Skeletal muscle cell (primary cell): ENCODE data around the gene ZNF407.

Source experiments
- DNase-seq: peaks from one replicate; pipeline ENCODE4 v3.0.0-alpha.2; 2010; ENCODE audit warnings: low read depth
- H3K4me3 ChIP-seq: 2 replicates; pipeline ENCODE4 v1.5.1; 2011; ENCODE audit warnings: low read depth, mild to moderate bottlenecking, control low read depth, low read length, moderate library complexity

Gene ZNF407

GRCh38 chr18:75110311-75110710 is 512.6 kb downstream of the ZNF407 start:
- no peak for DNase-seq
- no peak overlapping the region for H3K4me3 ChIP-seq

DNA sequence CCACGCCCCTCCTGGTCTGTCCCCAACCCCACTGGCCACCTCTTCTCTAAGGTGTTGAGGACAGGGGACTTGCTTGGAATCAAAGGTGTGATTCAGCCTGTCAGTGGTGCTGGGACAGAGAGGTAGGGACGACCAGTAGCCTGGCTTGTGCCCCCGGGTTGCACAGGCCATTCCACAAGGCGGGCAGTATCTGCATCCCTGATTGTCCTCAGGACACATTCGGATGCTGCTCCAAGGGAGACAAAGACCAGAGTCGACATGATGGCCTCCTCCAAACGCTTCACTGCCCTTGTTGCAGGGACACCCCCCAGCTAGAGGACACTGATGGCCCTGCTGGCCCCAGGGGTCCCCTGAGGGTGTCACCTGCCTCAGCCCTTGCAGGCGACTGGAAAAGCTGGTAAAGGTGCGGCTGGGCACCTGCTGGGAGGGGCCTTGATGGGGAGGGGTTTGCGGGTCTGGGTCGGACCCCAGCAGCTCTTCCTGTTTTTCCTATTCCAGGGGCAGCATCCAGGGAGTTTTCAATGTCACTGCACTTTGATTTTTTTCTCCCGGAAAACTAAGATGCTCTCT is 513.3 kb downstream of the ZNF407 start:
- no peak overlapping the region for H3K4me3 ChIP-seq
- no peak for DNase-seq

GRCh38 chr18:75111760-75112159 is 514.1 kb downstream of the ZNF407 start:
- no peak for DNase-seq

DNA sequence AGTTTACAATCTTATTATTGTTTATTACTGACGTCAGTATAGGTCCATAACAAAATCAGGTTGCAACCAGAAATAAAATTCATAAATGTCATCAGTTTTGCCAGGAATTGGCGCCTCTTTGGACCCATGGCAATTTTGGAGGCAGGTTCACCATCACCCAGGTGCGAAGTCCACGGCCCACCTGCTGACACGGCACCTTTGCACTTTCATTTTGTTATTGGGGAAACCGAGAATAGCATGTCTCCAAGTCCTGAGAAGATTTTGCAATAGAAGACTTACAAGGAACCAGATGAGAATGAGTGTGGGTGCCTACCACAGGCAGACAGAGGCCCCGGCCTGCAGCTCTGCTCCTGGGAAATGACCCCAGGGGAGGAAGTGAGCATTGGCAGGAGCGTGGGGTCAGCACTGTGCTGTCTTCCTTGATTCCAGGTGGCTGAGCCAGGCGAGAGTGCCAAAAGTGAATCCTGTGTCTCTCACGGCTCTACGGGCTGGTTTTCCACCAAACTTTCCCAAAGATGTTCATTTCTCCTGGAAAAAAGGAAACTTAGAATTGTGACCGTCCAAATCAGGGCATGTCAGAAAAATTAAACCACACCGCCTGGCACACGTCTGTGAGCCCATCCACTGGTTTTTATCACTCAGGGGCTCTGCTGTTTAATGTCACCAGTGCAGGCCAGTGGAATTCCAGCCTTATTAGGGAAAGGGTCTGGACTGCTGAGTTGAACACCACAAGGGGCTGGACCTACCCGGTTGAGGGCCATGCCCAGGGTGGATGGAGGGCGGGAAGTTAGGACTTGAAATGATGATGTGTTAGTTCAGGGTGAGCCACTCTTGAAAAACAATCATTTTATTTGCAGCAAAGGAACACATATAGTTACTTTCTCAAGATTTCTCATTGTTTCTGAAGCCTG is 514.8 kb downstream of the ZNF407 start:
- no peak overlapping the region for H3K4me3 ChIP-seq
- DNase-seq = no peak

More at GRCh38 chr18:75111760-75112159, 514.1 kb downstream of the ZNF407 start:
- no peak overlapping the region for H3K4me3 ChIP-seq

- no peak overlapping the region for H3K4me3 ChIP-seq
- no peak for DNase-seq
Measured at GRCh38 chr18:75113455-75113854, 515.8 kb downstream of the ZNF407 start.

- no peak for DNase-seq
- H3K4me3 ChIP-seq = no peak overlapping the region
Measured at GRCh38 chr18:75114231-75114764, 516.6 kb downstream of the ZNF407 start.
